ENCODE data around the gene GJD4. TPM values are rescaled to one million over a fixed set of nuclear protein-coding genes. Genes with fewer than 3 reads are reported as not detected.
A peak's percentile ranks its signal among the peaks of the same experiment; 100 is the strongest.

Gene GJD4
- polyA plus RNA-seq, 1 donor from 2014 or later, result not detected

- H2AFZ ChIP-seq (ENCODE audit: low read depth, low read length), result no peak overlapping the region
- peak overlapping the region; percentile 88 for H3K4me3 ChIP-seq (ENCODE audit: low read length)
- peaks cover 14% of the 10 kb centered on the region for H3K27me3 ChIP-seq (ENCODE audit: insufficient read depth, low read depth, low read length)
- no peak for TF ChIP-seq POLR2AphosphoS5 (IDR thresholded peaks at IDR 0.05)
- TF ChIP-seq RAD21 (conservative IDR thresholded peaks at IDR 0.05), result no peak
- TF ChIP-seq TAF1 (IDR thresholded peaks at IDR 0.05; ENCODE audit: low read depth), result no peak
- TF ChIP-seq EP300 (conservative IDR thresholded peaks at IDR 0.05; ENCODE audit: poor library complexity, severe bottlenecking), result no peak
- TF ChIP-seq MXI1 (conservative IDR thresholded peaks at IDR 0.05; ENCODE audit: poor library complexity, severe bottlenecking), result no peak
- TF ChIP-seq SMC3 (conservative IDR thresholded peaks at IDR 0.05; ENCODE audit: poor library complexity), result no peak
- no peak for TF ChIP-seq REST (IDR thresholded peaks at IDR 0.05; ENCODE audit: borderline replicate concordance)
- TF ChIP-seq EZH2 (IDR thresholded peaks at IDR 0.05; ENCODE audit: borderline replicate concordance, insufficient read depth, low read length, poor library complexity, severe bottlenecking), result no peak
- no peak for TF ChIP-seq CTCF (IDR thresholded peaks at IDR 0.05; ENCODE audit: poor library complexity, severe bottlenecking)
- no peaks in the 10 kb centered on the region for H4K20me1 ChIP-seq (ENCODE audit: insufficient read depth)
- no peaks in the 10 kb centered on the region for H3K9me3 ChIP-seq (ENCODE audit: low read length)
- no peaks in the 10 kb centered on the region for H3K36me3 ChIP-seq (ENCODE audit: insufficient read depth, low read length)
- peaks cover 4% of the 10 kb centered on the region for H3K79me2 ChIP-seq (replicated peaks; ENCODE audit: insufficient read depth, low read length)
- peak overlapping the region; percentile 38 for H3K9ac ChIP-seq (ENCODE audit: low read length)
- H3F3A ChIP-seq (ENCODE audit: insufficient read depth, low read length, poor library complexity, severe bottlenecking), result no peaks in the 10 kb centered on the region
- H3K9me2 ChIP-seq (ENCODE audit: insufficient read depth, low read length), result no peaks in the 10 kb centered on the region
- no peak overlapping the region for H3K27ac ChIP-seq (ENCODE audit: low read length)
- peak overlapping the region; percentile 90 for H3K4me2 ChIP-seq (ENCODE audit: low read length)
Observed at GRCh38 chr10:35643151-35644049, 38.3 kb downstream of the GJD4 start.

- H3K4me3 ChIP-seq (ENCODE audit: low read length), result peak overlapping the region; percentile 88
- H3K9ac ChIP-seq (ENCODE audit: low read length), result no peak overlapping the region
- H3K27me3 ChIP-seq (ENCODE audit: insufficient read depth, low read depth, low read length), result peaks cover 13% of the 10 kb centered on the region
- no peaks in the 10 kb centered on the region for H3K36me3 ChIP-seq (ENCODE audit: insufficient read depth, low read length)
- H3K9me3 ChIP-seq (ENCODE audit: low read length), result no peaks in the 10 kb centered on the region
- no peaks in the 10 kb centered on the region for H3K9me2 ChIP-seq (ENCODE audit: insufficient read depth, low read length)
- no peaks in the 10 kb centered on the region for H4K20me1 ChIP-seq (ENCODE audit: insufficient read depth)
- H3K79me2 ChIP-seq (replicated peaks; ENCODE audit: insufficient read depth, low read length), result peaks cover 4% of the 10 kb centered on the region
- H3K27ac ChIP-seq (ENCODE audit: low read length), result no peak overlapping the region
- H3K4me2 ChIP-seq (ENCODE audit: low read length), result no peak overlapping the region
- TF ChIP-seq SMC3 (conservative IDR thresholded peaks at IDR 0.05; ENCODE audit: poor library complexity), result no peak
- TF ChIP-seq TAF1 (IDR thresholded peaks at IDR 0.05; ENCODE audit: low read depth), result no peak
- no peak for TF ChIP-seq RAD21 (conservative IDR thresholded peaks at IDR 0.05)
- no peak for TF ChIP-seq REST (IDR thresholded peaks at IDR 0.05; ENCODE audit: borderline replicate concordance)
- no peak for TF ChIP-seq EZH2 (IDR thresholded peaks at IDR 0.05; ENCODE audit: borderline replicate concordance, insufficient read depth, low read length, poor library complexity, severe bottlenecking)
- TF ChIP-seq MXI1 (conservative IDR thresholded peaks at IDR 0.05; ENCODE audit: poor library complexity, severe bottlenecking), result no peak
- H2AFZ ChIP-seq (ENCODE audit: low read depth, low read length), result no peak overlapping the region
- H3F3A ChIP-seq (ENCODE audit: insufficient read depth, low read length, poor library complexity, severe bottlenecking), result no peaks in the 10 kb centered on the region
Observed at GRCh38 chr10:35644050-35644950, 39.2 kb downstream of the GJD4 start.

Data from neural cell (in vitro differentiated cells).